ENCODE results near the gene SYT5. TPM values are rescaled to one million over a fixed set of nuclear protein-coding genes. Genes with fewer than 3 reads are reported as not detected.
"Not testable (repeated sequence)": the region's sequence is repeated elsewhere in the genome, so short reads cannot be mapped to it uniquely, and the experiment has no call there.

The SYT5 gene
- total and polyA plus RNA-seq, 2 donors (not counting 1 experiment from before 2014, with no cell fraction given) = 0.27 to 0.94 TPM

GRCh38 chr19:55225415-55225958, 45.4 kb upstream of the SYT5 start:
- CTCF ChIA-PET = no interaction called here
- Histone ChIP-seq H4K20me1 (ENCODE audit: control insufficient read depth, insufficient read depth, low read length, poor library complexity, severe bottlenecking) (peaks cover 47% of the 10 kb centered on the region), H3K4me3 (ENCODE audit: control extremely low read depth in 1 of 5, extremely low read depth in 1 of 5, insufficient read depth in 1 of 5, low read depth in 2 of 5, low read length in 4 of 5) (no peak overlapping the region), H3K27me3 (replicated peaks in 1 of 4; ENCODE audit: control extremely low read depth in 1 of 4, control insufficient read depth in 3 of 4, insufficient read depth in 4 of 4, low read length in 3 of 4) (no peaks in the 10 kb centered on the region), H3K9me3 (ENCODE audit: control extremely low read depth in 1 of 3, control insufficient read depth in 2 of 3, insufficient read depth in 1 of 3, low read length in 2 of 3) (peaks cover 0 to 4% (median 4%) of the 10 kb centered on the region in 3 donors), H3K36me3 (replicated peaks in 1 of 2; ENCODE audit: control extremely low read depth in 1 of 2, control insufficient read depth in 1 of 2, extremely low read depth in 1 of 2, insufficient read depth in 2 of 2, low read length in 1 of 2) (peaks cover 3 to 44% of the 10 kb centered on the region in 2 experiments), H3K79me2 (ENCODE audit: control insufficient read depth, insufficient read depth, low read length) (no peaks in the 10 kb centered on the region), H3K27ac (ENCODE audit: low read length in 2 of 2) (no peak overlapping the region), H3K9ac (ENCODE audit: low read length) (no peak overlapping the region), H3K4me2 (replicated peaks; ENCODE audit: low read depth, low read length, poor library complexity, severe bottlenecking) (no peak overlapping the region), H2AFZ (ENCODE audit: insufficient read depth, low read depth, low read length, poor library complexity, severe bottlenecking) (no peak overlapping the region), H3K4me1 (ENCODE audit: control insufficient read depth in 2 of 2, insufficient read depth in 2 of 2, low read length in 2 of 2) (no peaks in the 10 kb centered on the region)
- Mint-ChIP-seq H3K9me3 (ENCODE audit: insufficient read depth) (peaks cover under 1% of the 10 kb centered on the region), H3K27ac (no peak overlapping the region), H3K4me1 (peaks cover 3% of the 10 kb centered on the region), H3K4me3 (no peak overlapping the region), H3K27me3 (no peaks in the 10 kb centered on the region)
- POLR2A ChIA-PET = no interaction called here
- no peak for DNase-seq
- TF ChIP-seq EZH2 (IDR thresholded peaks at IDR 0.05; ENCODE audit: borderline replicate concordance, insufficient read depth, low read depth, low read length, poor library complexity, severe bottlenecking) = no peak
- no peak for TF ChIP-seq CTCF (IDR thresholded peaks at IDR 0.05)
- WGBS (ENCODE audit: insufficient coverage) = 100% methylated on average over 3 of the region's 7 CpGs
- intact Hi-C loops (cut with micrococcal nuclease) = no loop called here
- no peak for ATAC-seq (ENCODE audit: low read depth)

DNA sequence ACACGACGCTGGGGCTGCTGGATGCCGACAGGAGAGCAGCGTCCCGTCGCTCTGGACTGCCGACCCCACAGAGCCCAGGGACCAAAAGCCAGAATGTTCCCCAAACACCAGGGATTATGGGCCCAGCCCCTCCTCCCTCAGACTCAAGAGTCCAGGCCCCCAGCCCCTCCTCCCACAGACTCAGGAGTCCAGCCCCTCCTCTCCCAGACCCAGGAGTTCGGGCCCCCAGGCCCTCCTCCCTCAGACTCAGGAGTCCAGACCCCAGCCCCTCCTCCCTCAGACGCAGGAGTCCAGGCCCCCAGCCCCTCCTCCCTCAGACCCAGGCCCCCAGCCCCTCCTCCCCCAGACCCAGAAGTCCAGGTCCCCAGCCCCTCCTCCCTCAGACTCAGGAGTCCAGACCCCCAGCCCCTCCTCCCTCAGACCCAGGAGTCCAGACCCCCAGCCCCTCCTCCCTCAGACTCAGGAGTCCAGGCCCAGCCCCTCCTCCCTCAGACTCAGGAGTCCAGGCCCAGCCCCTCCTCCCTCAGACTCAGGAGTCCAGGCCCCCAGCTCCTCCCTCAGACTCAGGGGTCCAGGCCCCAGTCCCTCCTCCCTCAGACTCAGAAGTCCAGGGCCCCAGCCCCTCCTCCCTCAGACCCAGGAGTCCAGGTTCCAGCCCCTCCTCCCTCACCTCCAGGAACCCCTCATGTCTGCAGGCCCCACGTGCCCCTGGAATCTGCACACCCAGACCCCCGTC, 44.8 kb upstream of the SYT5 start:
- H3K27ac Mint-ChIP-seq; H3K4me1 Mint-ChIP-seq; H3K9ac ChIP-seq (ENCODE audit: low read length); H2AFZ ChIP-seq (ENCODE audit: insufficient read depth, low read depth, low read length, poor library complexity, severe bottlenecking); H3K27me3 Mint-ChIP-seq; H3K79me2 ChIP-seq (ENCODE audit: control insufficient read depth, insufficient read depth, low read length); H3K4me1 ChIP-seq (ENCODE audit: control insufficient read depth in 2 of 2, insufficient read depth in 2 of 2, low read length in 2 of 2); H3K27me3 ChIP-seq (replicated peaks in 1 of 4; ENCODE audit: control extremely low read depth in 1 of 4, control insufficient read depth in 3 of 4, insufficient read depth in 4 of 4, low read length in 3 of 4); DNase-seq; ATAC-seq (ENCODE audit: low read depth); intact Hi-C loops (cut with micrococcal nuclease); POLR2A ChIA-PET; H3K9me3 Mint-ChIP-seq (ENCODE audit: insufficient read depth); H3K27ac ChIP-seq (ENCODE audit: low read length in 2 of 2); H3K4me2 ChIP-seq (replicated peaks; ENCODE audit: low read depth, low read length, poor library complexity, severe bottlenecking); H3K4me3 Mint-ChIP-seq; H3K4me3 ChIP-seq (ENCODE audit: control extremely low read depth in 1 of 5, extremely low read depth in 1 of 5, insufficient read depth in 1 of 5, low read depth in 2 of 5, low read length in 4 of 5): not testable (repeated sequence)
- 97% methylated on average over 9 of the region's 11 CpGs for WGBS (ENCODE audit: insufficient coverage)
- Histone ChIP-seq H3K36me3 (replicated peaks in 1 of 2; ENCODE audit: control extremely low read depth in 1 of 2, control insufficient read depth in 1 of 2, extremely low read depth in 1 of 2, insufficient read depth in 2 of 2, low read length in 1 of 2) (peaks cover 3 to 38% of the 10 kb centered on the region in 2 experiments), H4K20me1 (ENCODE audit: control insufficient read depth, insufficient read depth, low read length, poor library complexity, severe bottlenecking) (peaks cover 47% of the 10 kb centered on the region), H3K9me3 (ENCODE audit: control extremely low read depth in 1 of 3, control insufficient read depth in 2 of 3, insufficient read depth in 1 of 3, low read length in 2 of 3) (peaks cover 0 to 10% (median 8%) of the 10 kb centered on the region in 3 donors)
- CTCF ChIA-PET = interaction anchor here (0.9 kb wide), 1 partner anchor 54 kb away, joined by 3 read pairs; no protein-coding TSS in a partner anchor

Measured in B cell (primary cell).